NCI-H1694 (cell line): ENCODE measurements around the gene FOXA3.

Experiments
- DNase-seq: peaks from one replicate; lab custom pipeline; 2025; lab: John Stamatoyannopoulos, UW

FOXA3 gene

DNA sequence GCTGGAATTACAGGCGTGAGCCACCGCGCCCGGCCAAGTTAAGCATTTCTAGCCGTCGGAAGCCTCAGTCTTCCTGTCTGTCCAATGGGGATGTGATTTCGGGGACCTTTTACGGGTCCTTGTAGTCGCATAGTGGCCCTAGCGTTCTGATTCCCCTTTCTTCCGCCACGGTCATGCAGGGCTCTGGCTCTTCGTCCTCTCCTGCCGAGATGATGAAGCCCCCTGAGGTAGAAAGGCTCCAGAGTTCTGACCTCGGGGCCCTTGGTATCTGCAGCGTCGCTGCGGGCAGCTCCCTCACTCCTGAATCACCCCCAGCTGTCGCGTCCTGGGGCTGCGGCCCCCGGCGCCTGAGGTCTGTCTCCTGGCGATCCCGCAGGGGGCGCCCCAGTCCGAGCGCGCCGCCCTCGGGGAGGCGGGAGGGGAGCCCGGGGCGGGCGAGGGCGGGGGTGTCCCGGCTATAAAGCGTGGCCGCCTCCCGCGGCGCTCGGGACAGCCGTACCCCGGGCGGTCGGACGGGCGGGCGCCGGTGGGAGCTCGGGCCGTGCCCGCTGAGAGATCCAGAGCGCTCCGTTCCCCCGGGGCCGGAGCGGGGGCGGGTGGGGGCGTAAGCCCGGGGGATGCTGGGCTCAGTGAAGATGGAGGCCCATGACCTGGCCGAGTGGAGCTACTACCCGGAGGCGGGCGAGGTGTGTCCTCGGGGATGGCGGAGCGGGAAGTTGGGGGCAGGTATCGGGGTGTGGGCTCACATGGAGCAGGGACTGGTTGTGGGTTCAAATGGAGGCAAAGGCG is at the start of gene FOXA3:
TSS of gene FOXA3 (plus strand) at position 487 of the 789 bp plus-strand sequence. CDS start at position 618, 131 bp downstream.
- DNase-seq: no peak

DNA sequence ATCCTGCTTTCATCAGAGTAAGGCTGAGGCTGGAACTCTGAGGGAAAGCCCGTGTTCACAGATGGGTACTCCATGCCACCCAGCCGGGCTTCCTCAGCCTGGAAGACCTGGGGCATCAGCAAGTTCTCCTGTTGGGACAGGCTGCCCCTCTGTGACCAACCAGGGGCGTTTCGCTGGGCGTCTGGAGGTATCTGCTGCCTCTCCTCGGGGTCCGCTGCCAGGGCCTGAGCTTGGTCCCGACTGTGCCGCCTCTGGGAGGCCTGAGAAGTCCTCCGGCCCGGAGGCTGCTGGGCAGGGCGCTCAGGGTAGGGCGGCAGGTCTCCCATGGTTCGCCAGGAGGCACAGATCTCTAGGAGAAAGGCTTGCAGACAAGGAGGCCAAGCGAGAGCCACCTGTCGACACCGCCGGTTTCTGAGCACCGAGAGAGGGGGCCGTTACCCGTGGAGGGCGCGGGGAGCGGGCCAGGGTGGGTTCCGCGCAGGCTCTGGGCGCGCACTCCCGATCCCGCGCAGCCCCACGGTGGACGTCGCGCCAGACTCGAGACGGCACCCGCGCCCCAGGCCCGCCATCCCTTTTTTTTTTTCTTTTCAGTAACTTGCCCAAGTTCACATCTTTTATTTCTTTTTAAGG is 49.2 kb upstream of the FOXA3 start, which contains the start of gene RSPH6A:
TSS of gene RSPH6A (minus strand) at position 458 of the 630 bp plus-strand sequence. CDS start at position 326, 132 bp downstream.
- DNase-seq: no peak

DNA sequence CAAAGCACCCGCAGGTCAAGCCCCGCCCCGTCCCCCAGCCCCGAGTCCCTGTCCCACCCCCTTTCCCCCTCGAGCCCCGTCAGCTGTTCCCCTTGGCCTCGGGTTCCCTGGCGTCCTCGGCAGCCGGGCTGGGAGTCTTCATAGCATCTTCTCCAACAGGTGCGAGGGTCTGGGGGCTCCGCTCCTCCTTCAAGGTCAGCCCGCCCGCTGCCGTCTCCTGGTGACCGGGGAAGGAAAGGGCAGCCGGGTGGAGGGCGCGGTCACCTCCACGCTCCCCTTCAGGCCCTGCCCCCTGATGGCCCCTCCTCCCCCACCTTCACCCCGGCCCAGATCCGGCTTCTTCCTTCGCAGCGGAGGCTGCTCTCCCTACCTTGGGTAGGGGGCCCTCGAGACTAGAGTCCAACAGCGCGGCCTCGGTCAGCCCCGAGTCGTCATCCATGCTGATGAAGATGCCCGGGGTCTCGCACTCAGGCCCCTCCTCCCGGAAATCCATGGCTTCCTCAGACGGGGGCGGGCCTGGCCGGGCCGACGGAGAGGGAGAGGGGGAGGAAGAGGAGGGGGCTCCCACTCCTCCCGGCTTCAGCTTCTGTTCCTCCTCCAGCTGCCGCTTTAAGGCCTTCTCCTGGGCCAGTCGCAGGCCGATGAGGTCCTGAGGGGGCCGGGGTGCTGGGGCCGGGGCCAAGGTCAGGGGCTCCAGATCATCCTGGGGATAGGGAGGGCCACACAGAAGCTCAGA is 48.5 kb upstream of the FOXA3 start:
- no peak for DNase-seq

DNA sequence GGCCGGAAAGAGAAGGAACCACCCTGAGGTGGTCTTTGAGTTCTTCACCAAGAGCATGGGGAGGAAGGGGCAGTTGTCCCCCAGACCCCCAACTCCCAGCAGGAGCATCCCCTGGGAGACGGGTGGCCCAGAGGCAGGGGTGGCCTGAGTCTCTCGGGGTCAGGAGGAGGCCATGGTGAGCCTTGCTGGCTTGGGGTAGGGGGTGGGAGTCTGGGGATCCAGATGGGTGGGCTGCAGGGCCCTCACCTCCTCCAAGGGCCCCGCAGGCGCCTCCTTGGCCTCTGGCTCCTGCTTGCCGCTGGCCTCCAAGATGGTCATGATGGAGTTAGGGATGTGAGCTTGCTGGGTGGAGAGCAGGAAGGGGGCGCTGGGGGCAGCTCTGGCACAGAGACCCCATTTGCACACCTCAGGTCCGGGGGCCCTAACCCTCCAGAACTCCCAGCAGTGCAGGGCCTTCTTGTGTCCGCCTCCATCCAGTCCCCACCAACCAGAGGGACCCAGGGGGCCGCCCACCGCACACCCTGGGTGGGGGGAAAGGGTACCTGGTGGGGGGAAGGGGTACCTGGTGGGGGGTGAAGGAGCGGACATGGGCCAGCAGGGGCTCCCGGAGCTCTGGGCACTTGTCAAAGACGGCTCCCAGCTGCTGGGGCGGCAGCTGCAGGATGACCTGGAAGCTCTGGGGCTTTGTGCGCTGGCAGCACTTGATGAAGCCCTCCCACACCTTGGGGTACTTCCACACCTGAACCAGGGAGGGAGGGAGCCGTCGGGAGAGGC is 47.7 kb upstream of the FOXA3 start:
- no peak for DNase-seq

DNA sequence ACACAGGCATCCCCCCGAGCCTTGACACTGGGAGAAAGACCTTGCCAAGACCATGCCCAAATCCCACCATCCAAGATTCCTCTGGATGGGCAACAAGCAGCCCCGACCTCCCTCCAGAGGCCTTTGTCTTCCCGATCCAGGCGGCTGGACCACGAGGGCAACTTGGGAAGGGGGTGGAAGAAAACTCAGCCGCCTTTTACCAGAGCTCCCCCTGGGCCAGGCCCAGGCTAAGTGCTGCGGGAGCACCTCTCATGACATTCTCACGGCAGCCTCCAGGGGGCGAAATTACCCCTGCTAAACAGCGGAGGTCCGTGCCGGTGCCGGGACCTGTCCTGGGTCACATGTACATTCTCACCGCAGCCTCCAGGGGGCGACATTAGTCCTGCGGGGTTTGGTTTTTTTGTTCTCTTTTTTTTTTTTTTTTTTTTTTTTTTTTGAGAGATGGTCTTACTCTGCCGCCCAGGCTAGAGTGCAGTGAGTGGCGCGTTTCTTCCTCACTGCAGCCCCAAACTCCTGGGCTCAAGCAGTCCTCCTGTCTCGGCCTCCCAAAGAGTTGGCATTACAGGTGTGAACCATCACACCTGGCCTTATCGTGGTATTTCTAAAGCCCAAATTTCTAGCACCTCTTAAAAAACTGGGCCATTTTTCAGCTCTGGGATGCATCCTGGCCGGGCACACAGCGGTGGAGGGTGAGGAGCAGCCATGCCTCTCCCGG is 47.0 kb upstream of the FOXA3 start:
- peak; percentile 95 for DNase-seq

DNA sequence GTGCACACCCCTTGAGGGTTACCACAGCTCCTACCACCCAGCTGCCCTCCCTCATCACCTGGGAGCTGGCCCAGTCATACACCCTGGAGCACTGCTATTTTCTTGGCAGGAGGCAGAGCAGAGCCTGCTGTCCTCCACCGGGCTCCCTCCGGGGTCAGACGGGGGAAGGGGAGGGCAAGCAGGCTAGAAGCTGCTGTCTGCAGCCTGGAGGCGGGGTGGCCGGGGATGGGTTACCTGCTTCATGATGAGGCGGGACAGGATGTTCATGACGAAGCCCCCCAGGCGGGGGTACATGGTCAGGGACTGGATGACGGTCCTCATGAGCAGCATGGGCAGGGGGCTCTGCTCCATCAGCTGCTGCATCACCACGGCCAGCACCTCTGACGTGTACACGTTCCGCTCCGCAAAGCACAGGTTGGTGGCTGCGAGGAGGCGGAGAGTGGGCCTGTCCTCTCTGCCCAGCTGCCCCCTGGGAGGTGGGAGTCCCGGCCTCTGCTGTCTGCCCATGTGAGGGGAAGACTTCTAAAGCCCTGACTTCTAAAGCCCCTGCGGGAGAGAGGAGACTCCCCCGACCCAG is 46.3 kb upstream of the FOXA3 start:
- no peak for DNase-seq

DNA sequence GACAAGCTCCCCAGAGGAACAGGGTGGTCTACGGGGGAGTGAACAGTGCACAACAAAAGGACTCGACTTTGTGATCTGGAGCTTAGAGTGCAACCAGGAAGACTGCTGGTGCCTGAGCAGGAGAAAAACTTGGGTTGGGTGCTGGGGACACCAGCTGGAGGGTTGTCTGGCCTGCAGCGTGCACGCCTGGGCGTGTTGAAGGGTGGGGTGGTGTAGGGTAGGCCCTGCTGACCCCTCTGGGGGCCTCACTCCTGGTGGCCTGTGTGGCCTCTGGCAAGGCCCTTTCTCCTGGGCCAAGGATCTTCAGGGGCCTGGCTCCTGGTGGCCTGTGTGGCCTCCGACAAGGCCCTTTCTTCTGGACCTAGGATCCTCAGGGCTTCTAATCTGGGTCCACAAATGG is 44.4 kb upstream of the FOXA3 start:
- no peak for DNase-seq

DNA sequence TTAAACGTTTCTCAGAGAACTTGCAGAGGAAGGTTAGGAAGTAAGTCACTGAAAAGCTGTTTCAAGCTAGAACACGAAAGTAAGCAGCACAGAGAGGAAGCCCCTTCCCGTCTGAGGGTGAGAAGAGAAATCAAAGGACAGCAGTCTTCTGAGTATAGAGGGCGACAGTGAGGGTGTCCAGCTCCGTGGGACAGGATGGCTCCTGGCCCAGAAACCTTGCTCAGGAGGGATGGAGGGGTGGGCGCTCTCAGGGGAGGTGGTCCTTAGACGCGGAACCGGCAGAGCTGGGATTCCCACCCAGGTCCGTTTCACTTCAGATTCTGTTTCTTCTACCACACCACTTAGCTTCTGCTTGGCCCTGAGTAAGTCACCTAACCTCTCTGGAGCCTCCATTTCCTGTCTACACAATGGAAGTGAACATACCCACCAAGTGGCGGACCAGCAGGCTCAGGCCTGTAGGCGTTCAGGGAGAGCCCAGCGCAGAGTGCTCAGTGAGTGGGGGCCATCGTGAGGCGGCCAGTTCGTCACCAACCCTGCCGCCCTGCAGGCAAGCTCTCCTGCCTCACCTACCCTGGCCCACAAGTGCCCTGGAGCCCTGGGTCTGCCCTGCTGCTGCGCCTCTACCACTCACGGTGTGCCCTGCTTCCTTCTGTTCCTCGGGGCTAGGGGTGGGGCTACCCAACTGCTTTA is 43.6 kb upstream of the FOXA3 start:
- no peak for DNase-seq

DNA sequence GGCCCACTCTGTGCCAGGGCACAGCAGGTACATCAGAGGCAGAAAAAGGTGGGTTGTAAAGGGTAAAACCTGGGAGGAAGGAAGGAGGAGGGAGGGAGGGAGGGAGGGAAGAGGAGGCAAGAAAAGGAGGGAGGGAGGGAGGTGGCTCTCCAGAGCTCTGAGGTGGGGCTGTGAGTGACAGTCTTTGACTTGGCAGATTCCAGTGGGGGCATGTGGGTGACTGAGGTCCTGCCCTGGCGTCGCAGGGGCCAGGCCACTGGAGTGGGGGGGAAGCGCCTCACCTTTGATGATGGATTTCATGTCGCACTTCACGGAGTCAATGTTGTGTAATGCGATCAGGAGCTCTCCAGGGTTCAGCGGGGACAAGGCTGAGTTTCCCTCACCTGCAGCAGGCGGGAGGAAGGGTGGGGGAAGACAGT is 43.0 kb upstream of the FOXA3 start:
- DNase-seq: no peak

DNA sequence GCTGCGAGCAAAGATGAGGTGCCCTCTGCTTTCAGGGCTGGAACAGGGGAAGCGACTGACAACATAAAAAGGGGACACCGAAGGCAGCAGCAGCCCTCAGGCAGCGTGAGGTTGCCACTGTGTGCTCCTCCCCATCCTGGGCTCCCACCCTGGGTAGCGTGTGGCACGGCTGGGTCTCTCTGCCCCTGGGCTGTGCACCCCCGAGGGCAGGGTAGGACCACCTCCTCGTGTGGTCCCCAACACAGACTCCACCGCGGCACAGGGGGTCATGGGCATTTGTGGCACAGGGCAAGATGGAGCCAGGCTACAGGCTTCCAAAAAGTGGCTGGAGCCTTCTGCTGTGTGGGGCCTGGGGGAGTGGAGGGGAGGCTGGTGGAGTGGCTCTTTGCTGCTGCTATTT is 42.6 kb upstream of the FOXA3 start:
- no peak for DNase-seq

DNA sequence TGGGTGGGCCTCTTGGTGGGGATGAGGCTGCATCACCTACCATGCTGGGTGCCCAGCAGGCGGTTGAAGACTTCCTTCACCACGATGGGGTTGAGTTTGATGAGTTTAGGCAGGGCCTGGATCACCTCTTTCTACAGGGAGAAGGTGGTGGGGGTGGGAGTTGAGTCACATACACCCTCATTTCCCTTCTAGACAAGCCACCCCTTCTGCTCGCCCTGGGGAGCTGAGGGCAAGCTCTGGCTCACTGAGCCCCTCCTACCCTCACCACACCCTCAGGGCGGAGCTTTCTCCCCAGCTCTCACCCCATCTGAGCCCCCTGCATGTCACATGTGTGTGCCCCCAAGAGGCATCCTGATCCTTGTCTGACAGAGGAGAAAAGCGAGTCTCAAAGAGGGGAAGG is 41.4 kb upstream of the FOXA3 start:
- DNase-seq: no peak

DNA sequence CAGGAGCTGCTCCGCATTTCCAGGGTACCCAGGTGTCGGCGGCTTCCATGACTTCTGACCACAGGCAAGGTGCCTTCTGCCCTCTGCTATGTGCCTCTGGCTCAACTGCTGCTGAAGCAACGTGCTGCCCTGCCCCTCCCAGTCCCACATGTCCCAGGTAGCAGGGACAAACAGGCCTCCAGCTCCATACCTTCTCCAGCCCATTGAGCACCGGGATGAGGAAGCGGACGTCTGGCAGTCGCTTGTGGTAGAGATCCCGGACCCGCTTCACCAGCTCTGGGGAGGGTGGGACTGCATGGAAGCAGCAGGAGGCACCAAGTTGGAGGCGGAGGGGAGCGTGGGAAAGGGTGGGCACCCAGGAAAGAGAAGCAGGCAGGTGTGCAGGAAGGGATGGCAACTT is 40.9 kb upstream of the FOXA3 start:
- DNase-seq: no peak

DNA sequence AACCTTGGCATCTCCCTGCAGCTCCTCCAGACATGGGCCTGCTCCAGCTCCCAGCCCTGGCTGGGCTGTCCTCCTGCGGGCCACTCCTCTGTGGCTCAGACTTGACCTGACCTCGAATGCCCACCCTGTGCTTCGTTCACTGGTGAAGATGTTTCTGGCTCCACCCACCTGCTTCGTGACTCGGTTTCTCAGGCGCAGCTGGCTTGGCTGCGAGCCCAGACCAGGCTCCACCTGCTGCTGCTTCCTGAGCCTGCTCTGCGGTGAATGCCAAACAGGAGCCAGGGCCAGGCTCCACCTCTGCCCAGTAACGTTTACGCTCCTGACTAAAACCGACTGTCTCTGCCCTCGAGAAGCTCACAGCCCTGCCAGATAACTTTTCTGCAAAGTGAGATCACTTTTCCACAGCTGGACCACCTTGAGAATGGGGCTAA is 40.1 kb upstream of the FOXA3 start:
- DNase-seq: peak; percentile 18

DNA sequence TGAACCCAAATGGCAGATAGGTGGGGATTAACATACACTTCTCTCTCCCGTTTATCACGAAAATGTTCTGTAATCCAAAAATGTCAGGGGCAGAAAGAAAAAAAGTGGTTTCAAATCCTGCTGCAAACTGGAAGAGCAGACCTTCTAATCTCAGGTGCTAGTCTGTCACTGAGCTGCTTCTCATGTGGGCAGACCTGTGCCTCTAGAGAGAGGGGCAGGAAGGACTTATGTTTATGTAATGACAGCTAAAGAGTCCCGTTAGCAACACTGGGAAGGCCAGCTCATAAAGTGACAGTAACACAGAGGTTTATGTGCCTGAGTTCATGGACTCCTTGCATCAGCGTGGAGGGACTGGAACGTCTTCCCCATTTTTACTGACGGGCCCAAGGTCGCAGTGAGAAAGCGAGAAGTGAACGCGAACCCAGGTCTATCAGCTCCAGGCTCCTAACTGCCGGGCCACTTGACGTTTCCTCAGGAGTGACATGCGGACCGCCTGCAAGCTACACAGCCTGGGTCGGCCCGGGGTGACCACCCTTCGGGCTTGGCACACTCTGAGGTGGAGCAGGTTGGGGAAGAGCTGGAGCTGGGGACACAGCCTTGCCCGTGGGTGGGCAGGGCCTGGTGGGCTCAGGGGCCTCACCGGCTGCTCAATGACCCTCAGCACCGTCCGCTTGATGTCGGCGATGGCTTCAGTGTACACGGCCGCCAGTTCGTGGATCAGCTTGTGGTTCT is 39.4 kb upstream of the FOXA3 start:
- no peak for DNase-seq

DNA sequence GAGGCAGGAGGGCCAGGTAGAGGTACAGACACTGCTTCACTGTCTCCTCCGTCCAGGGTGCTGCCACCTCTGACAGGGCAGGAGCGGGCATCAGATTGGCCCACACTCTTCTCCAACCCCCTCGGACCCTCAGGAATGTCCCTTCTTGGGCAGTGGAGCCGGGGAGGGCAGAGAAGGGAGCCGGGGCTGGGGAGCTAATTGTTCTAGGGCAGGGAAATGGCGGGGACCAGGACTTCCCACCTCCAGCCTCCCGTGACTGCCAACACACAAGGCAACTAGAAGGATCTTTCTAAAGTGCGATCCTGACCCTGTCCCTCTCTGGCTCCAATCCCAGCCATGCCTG is 38.9 kb upstream of the FOXA3 start:
- DNase-seq: no peak

DNA sequence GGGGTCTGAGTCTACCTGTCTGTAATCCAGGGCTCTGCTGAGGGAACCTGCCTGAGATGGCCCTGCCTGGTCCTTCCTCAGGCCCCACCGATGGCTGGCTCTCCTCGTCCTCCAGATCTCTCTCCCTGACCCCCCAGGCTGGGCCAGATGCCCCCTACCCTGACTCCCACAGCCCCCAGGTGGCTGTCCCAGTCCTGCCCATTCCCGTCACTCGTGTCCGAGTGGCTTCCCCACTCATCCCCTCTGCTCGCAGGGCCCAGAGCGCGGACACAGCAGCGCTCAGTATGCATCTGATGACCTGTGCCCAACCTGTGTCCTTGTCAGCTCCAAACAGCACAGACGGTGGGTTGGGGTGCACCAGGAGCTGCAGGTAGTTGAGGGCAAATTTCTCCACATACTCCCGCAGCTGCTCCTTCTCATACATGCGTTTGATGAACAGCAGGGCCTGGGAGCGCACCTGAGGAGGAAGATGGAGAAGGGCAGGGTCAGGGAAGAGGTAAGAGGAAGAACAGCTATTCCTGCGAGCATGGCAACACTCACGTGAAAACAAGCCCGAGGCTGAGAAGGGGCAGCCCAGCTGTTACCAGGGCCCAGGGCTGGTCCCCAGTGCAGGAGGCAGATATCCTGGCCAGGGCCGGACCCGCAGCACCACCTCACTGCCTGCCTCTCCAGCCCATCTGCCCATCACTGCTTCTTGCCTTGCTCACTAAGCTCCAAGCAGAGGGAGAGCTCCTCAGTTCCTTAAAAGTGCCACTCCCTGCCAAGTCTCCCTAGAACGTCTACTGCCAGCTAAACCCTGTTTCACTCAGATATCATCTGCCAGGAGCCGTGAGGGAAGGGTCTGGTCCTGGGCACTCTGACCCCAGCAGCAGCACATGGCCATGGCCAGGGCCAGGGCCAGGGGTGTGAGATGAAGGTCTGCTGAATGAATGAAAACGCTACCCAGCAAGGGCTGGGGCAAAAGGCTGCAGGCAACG is 37.9 kb upstream of the FOXA3 start:
- no peak for DNase-seq

DNA sequence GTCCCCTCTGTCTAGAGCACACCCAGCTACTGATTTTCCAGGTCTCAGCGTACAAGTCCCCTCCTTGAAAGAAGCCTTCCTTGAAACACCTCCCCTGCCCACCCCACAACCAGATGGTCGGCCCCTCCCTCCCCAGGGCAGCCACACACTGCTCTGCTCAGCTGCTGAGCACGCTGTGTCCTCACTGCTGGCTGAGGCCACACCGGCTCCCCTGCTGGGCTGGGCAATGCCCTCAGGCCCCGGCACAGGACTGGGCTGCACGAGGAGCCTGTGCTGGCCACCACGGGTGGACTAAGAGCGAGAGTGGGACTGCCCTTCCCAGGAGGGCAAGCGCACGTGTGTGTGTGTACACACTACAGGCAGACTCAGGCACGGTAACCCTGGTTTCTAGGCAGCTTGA is 37.2 kb upstream of the FOXA3 start:
- no peak for DNase-seq

DNA sequence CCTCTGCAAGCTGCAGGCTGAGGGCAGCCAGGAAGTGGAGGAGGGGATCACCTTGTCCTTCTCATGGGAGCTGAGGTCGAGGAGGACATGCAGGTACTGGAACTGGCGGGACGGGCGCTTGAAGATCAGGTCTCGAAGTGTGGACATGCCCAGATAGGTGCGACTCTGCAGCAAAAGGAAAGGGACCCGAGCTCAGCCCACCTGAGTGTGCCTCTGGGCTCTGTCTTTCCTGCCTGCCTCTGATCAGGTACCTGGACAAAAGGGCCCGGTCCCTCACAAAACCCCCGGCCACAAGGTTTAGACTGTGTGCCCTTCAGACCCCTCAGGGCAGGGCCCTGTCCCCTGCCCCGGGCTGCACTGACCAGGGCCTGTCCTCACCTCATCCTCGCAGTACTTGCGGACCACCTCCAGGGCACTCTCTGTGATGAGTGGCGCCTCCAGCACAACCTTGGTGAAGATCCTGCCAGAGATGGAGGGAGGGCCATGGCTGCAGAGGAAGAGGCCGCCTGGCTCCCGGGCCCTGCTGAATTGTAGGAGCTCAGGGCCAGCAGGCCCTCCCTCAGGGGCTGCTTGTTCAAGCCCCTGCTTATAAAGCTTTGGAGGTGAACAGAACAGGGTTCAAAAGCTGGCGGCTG is 36.5 kb upstream of the FOXA3 start:
- DNase-seq: no peak
